Ovary (tissue), 9 donors: ENCODE measurements around the gene ANKMY1. TPM values are rescaled to one million over a fixed set of nuclear protein-coding genes. Genes with fewer than 3 reads are reported as not detected.
A peak's percentile ranks its signal among the peaks of the same experiment; 100 is the strongest.

ENCODE experiments used
- DNase-seq, 5 donors: peaks; one replicate each; pipeline ENCODE4 v3.0.0-alpha.2; 2019 to 2020
- H3K27ac ChIP-seq, 2 donors: fragments of 200-600 bp; one replicate each; pipeline versions ENCODE4 v1.5.1 to v1.8.0; 2019 to 2022
- H3K27me3 ChIP-seq: fragments of 200-600 bp; one replicate; pipeline ENCODE4 v1.8.0; 2022
- H3K36me3 ChIP-seq: fragments of 200-600 bp; sonication (generic); one replicate; pipeline ENCODE4 v1.5.1; 2019
- H3K4me1 ChIP-seq: one replicate; pipeline ENCODE4 v1.8.1; 2013; ENCODE audit warnings: mild to moderate bottlenecking, moderate library complexity; ENCODE audit not compliant: insufficient read depth
- H3K4me3 ChIP-seq: fragments of 200-600 bp; sonication (generic); one replicate; pipeline ENCODE4 v1.5.1; 2017
- H3K9me3 ChIP-seq, 2 donors: fragments of 200-600 bp in 1 of 2; sonication (generic) in 1 of 2; one replicate each; pipeline versions ENCODE4 v1.5.1 to v1.8.1; 2013 to 2019; ENCODE audit warnings: mild to moderate bottlenecking in 1 of 2, moderate library complexity in 1 of 2
- CTCF ChIP-seq, 3 donors: fragments of 450-650 bp in 2 of 3; fragments of 200-600 bp in 1 of 3; IDR thresholded peaks; one replicate each; pipeline versions ENCODE4 v1.5.1 to v1.8.0; 2016 to 2022; ENCODE audit warnings: antibody characterized with exemption in 3 of 3, mild to moderate bottlenecking in 1 of 3
- EP300 ChIP-seq: sonication (generic); formaldehyde crosslinking; IDR thresholded peaks from one replicate; pipeline ENCODE4 v1.6.1; 2017; ENCODE audit warnings: antibody characterized with exemption
- POLR2A ChIP-seq: fragments of 450-650 bp; IDR thresholded peaks from one replicate; pipeline ENCODE4 v1.6.1; 2017; ENCODE audit warnings: antibody characterized with exemption, mild to moderate bottlenecking, moderate library complexity
- WGBS, 3 donors: extraction: QIAGEN DNeasy Blood & Tissue Kit in 1 of 3; methylation state at CpG; one replicate each; pipeline versions ENCODE4 v1.1.5 to v1.1.7; 2013 to 2017; 5-methylcytosine and 5-hydroxymethylcytosine counted together
- intact Hi-C, 4 donors: fragments of 100-400 bp; cut with DNase I; formaldehyde crosslinking; loops; one replicate each; pipeline versions ENCODE4 v1.11.0 to v1.15.1; 2022 to 2023
- polyA plus RNA-seq, 2 donors: library from polyadenylated mRNA; stranded (reverse); fragments of 200-250 nt in 1 of 2; fragments of 350-450 nt in 1 of 2; fragmentation: Illumina TruSeq in 1 of 2; extraction: RNeasy Lipid Tissue Mini Kit (QIAGEN cat#74804) in 1 of 2; gene quantifications; one replicate each; pipeline ENCODE4 v1.2.3, GENCODE V29; 2013 to 2014
- total RNA-seq, 7 donors: library from RNA; depleted of rRNA in 2 of 7; stranded (reverse); fragments of >200 nt in 2 of 7; fragmentation: NEBNext Ultra II Directional in 3 of 7; extraction: Animal tissue kit (Norgen Biotek cat#: 25700) in 3 of 7; gene quantifications; one replicate each; pipeline versions ENCODE4 v1.1.0 to v1.2.4, GENCODE V29; 2016 to 2023
- donor health status: DM: no; HTN: no; CAD: no; lungs with moderate emphysema.
- donor health status: DM: no; HTN: no; CAD: no.
- donor health status: Bipolar disorder and iron deficiency.
- donor health status: DM: yes; HTN: yes; CAD: no.
- donor health status: DM: no; HTN: no; CAD: no.
- donor health status: DM: yes; HTN: yes; CAD: no.

Gene ANKMY1
- total and polyA plus RNA-seq, 9 donors = 11.5 to 24.2 (median 19.0) TPM

GRCh38 chr2:240601831-240602160, 44.0 kb upstream of the ANKMY1 start:
- no peak overlapping the region for H3K4me3 ChIP-seq
- TF ChIP-seq POLR2A (no peak), EP300 (no peak), CTCF (IDR thresholded peaks at IDR 0.05) (no peak)
- 88 to 91% (median 90%) methylated on average over 10 to 11 of the region's 11 CpGs for WGBS, 3 donors
- peak in 3 of 5 donors; percentile 12 to 24 (median 13) for DNase-seq
- no peaks in the 10 kb centered on the region for H3K36me3 ChIP-seq
- H3K27ac ChIP-seq = no peak overlapping the region
- intact Hi-C loops = no loop called here
- H3K27me3 ChIP-seq = no peaks in the 10 kb centered on the region
- H3K9me3 ChIP-seq = no peaks in the 10 kb centered on the region
- no peaks in the 10 kb centered on the region for H3K4me1 ChIP-seq

- TF ChIP-seq POLR2A = no peak
- TF ChIP-seq EP300 = no peak
- TF ChIP-seq CTCF (IDR thresholded peaks at IDR 0.05) = no peak
- Histone ChIP-seq H3K4me3 (no peak overlapping the region), H3K36me3 (no peaks in the 10 kb centered on the region), H3K4me1 (no peaks in the 10 kb centered on the region), H3K9me3 (no peaks in the 10 kb centered on the region), H3K27ac (no peak overlapping the region), H3K27me3 (no peaks in the 10 kb centered on the region)
- WGBS, 3 donors = 73 to 84% (median 79%) methylated on average over 19 to 20 of the region's 20 CpGs
- peak in 3 of 5 donors; percentile 11 to 30 (median 12) for DNase-seq
- intact Hi-C loops = no loop called here
These were observed 43.5 kb upstream of the ANKMY1 start for GRCh38 chr2:240601061-240601830.

DNA sequence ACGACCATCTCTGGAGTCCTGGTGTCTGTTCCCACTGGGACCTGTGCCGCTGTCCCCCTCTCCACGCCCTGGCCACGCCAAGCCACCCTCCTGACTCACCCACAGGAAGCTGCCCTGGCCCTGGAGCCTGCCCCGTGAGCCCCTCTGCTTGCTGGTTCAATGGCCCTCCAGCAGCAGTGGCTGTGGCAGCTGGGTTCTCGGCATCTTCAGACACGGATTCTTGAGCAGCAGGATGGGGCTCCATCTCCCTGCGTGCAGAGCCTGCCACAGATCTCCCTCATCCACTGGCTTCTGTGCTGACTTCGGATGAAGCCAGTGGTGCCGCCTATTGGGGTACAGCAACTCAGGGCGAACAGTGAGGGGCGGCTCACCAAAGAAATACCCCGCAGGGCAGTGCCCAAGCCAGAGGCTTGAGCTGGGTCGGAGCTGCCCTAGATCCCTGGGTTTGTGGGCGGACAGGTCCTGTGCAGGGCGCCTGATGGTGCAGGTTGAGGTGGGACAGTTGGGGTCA, 42.7 kb upstream of the ANKMY1 start:
- H3K36me3 ChIP-seq = no peaks in the 10 kb centered on the region
- peaks cover 2% of the 10 kb centered on the region for H3K4me1 ChIP-seq
- H3K4me3 ChIP-seq = no peak overlapping the region
- intact Hi-C loops = no loop called here
- peak in 2 of 5 donors; percentile 11 to 27 for DNase-seq
- TF ChIP-seq EP300 (no peak), POLR2A (no peak), CTCF (IDR thresholded peaks at IDR 0.05) (no peak)
- H3K27me3 ChIP-seq = no peaks in the 10 kb centered on the region
- 90 to 91% (median 91%) methylated on average over 16 of the region's 16 CpGs for WGBS, 3 donors
- no peak overlapping the region for H3K27ac ChIP-seq
- no peaks in the 10 kb centered on the region for H3K9me3 ChIP-seq

- TF ChIP-seq CTCF (IDR thresholded peaks at IDR 0.05) (no peak), POLR2A (no peak), EP300 (no peak)
- whole genome bisulfite sequencing, 3 donors = 89 to 95% (median 91%) methylated on average over 11 of the region's 11 CpGs
- intact Hi-C loops = no loop called here
- peak in 1 of 5 donors; percentile 27 for DNase-seq
- Histone ChIP-seq H3K9me3 (no peaks in the 10 kb centered on the region), H3K4me1 (peaks cover 5% of the 10 kb centered on the region), H3K27me3 (no peaks in the 10 kb centered on the region), H3K36me3 (no peaks in the 10 kb centered on the region), H3K4me3 (no peak overlapping the region), H3K27ac (no peak overlapping the region)
These were observed 41.4 kb upstream of the ANKMY1 start for GRCh38 chr2:240599141-240599583.
